Prostate gland (tissue), 2 donors: ENCODE data around the gene IFNW1. TPM values are rescaled to one million over a fixed set of nuclear protein-coding genes. Genes with fewer than 3 reads are reported as not detected.

Experiments
- DNase-seq: peaks from one replicate; pipeline ENCODE4 v3.0.0-alpha.2; 2019; ENCODE audit warnings: low spot score
- H3K27ac ChIP-seq, 2 donors: fragments of 200-600 bp; sonication (generic); 2 replicates each; pipeline ENCODE4 v1.5.1; 2017 to 2019
- H3K27me3 ChIP-seq: fragments of 200-600 bp; sonication (generic); replicated peaks from 2 replicates; pipeline ENCODE4 v1.5.1; 2019; ENCODE audit not compliant: insufficient read depth
- H3K36me3 ChIP-seq, 2 donors: fragments of 200-600 bp; sonication (generic); 1 replicate in 1 of 2; 2 replicates in 1 of 2; pipeline versions ENCODE4 v1.5.1 to v1.8.1; 2017 to 2019
- H3K4me1 ChIP-seq: fragments of 200-600 bp; sonication (generic); replicated peaks from 2 replicates; pipeline ENCODE4 v1.5.1; 2019
- H3K4me3 ChIP-seq, 2 donors: fragments of 200-600 bp; sonication (generic); 2 replicates each; pipeline ENCODE4 v1.5.1; 2017 to 2019
- H3K9me3 ChIP-seq: fragments of 200-600 bp; sonication (generic); 2 replicates; pipeline ENCODE4 v1.5.1; 2017
- POLR2A ChIP-seq: fragments of 450-650 bp; IDR thresholded peaks from one replicate; pipeline ENCODE4 v1.6.1; 2016; ENCODE audit warnings: antibody characterized with exemption, mild to moderate bottlenecking
- POLR2AphosphoS5 ChIP-seq: sonication (generic); formaldehyde crosslinking; IDR thresholded peaks from one replicate; pipeline ENCODE4 v1.6.1; 2017; ENCODE audit warnings: antibody characterized with exemption
- WGBS: methylation state at CpG from one replicate; pipeline ENCODE4 v1.1.5; 2018; 5-methylcytosine and 5-hydroxymethylcytosine counted together
- intact Hi-C: fragments of 100-400 bp; cut with DNase I; formaldehyde crosslinking; loops from one replicate; pipeline ENCODE4 v1.14.2; 2022
- total RNA-seq, 2 donors: library from RNA; depleted of rRNA; stranded (reverse); fragments of >200 nt; gene quantifications; one replicate each; pipeline ENCODE4 v1.1.0, GENCODE V29; 2016
- TF ChIP-seq, protein P1 (sequence below), 4 experiments: fragments of 200-600 bp in 2 of 4; fragments of 450-650 bp in 2 of 4; sonication (generic) in 2 of 4; IDR thresholded peaks; 1 replicate in 3 of 4; 2 replicates in 1 of 4; pipeline ENCODE4 v1.5.1; 2016 to 2019; ENCODE audit warnings: antibody characterized with exemption in 4 of 4, mild to moderate bottlenecking in 2 of 4, moderate library complexity in 2 of 4

Gene IFNW1
- total RNA-seq, 2 donors from 2014 or later, result not detected

DNA sequence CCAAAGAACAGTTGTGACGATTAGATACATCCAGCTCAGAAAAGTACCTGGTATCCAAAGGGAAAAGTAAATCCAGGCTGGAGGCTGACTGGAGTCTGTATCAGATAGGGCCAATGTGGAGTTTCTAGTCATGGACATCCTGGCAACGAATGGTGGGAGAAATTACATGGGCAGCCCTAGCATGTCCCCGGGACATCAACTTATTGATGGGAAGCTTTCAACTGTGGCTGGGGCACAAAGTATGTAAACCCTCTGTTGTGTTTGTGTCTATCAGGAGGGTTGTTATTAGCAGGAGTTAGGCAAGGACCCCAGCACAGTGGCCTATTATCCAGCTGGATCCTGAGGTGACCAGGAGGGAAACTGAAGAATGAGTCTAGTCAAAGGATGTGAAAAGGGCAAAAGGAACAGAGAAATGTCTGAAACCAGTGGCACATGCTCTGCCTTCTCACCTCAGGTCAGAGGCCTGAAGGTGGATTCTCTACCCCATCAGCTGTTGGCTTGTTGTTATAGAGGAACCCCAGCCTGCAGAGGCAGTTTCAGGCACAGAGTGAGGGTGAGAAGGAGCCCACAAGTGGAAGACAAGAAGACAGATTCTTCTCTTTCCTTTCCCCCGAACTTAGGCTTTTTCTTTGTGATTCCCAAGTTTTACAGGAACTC, 19.9 kb downstream of the IFNW1 start:
- H3K4me3 ChIP-seq, result no peak overlapping the region
- no peaks in the 10 kb centered on the region for H3K36me3 ChIP-seq
- 87% methylated on average over 4 of the region's 4 CpGs for WGBS
- no peaks in the 10 kb centered on the region for H3K4me1 ChIP-seq
- intact Hi-C loops, result no loop called here
- H3K27me3 ChIP-seq, result no peaks in the 10 kb centered on the region
- H3K27ac ChIP-seq, result no peak overlapping the region
- H3K9me3 ChIP-seq, result no peaks in the 10 kb centered on the region
- no peak for DNase-seq
- TF ChIP-seq POLR2AphosphoS5 (no peak), POLR2A (no peak)
- TF ChIP-seq, protein P1, sequence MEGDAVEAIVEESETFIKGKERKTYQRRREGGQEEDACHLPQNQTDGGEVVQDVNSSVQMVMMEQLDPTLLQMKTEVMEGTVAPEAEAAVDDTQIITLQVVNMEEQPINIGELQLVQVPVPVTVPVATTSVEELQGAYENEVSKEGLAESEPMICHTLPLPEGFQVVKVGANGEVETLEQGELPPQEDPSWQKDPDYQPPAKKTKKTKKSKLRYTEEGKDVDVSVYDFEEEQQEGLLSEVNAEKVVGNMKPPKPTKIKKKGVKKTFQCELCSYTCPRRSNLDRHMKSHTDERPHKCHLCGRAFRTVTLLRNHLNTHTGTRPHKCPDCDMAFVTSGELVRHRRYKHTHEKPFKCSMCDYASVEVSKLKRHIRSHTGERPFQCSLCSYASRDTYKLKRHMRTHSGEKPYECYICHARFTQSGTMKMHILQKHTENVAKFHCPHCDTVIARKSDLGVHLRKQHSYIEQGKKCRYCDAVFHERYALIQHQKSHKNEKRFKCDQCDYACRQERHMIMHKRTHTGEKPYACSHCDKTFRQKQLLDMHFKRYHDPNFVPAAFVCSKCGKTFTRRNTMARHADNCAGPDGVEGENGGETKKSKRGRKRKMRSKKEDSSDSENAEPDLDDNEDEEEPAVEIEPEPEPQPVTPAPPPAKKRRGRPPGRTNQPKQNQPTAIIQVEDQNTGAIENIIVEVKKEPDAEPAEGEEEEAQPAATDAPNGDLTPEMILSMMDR (IDR thresholded peaks at IDR 0.05), result no peak

DNA sequence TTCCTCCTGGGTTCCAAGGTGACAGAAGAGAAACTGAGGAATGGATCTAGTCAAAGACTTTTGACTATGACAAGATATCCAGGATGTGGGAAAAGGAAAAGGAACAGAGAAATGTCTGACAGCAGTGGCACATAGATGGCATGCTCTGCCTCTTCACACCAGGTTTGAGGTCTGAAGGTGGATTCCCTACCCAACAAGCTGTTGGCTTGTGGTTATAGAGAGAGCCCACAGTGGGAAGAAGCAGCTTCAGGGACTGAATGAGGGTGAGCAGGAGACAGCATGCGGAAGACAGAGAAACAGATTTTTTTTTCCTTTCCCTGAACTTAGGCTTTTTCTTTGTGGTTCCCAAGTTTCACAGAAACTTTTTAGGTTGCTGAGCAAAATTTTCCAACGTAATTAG, 20.6 kb downstream of the IFNW1 start:
- intact Hi-C loops, result no loop called here
- no peak for DNase-seq
- Histone ChIP-seq H3K27me3 (no peaks in the 10 kb centered on the region), H3K36me3 (no peaks in the 10 kb centered on the region), H3K9me3 (no peaks in the 10 kb centered on the region), H3K4me1 (no peaks in the 10 kb centered on the region), H3K4me3 (no peak overlapping the region), H3K27ac (no peak overlapping the region)
- TF ChIP-seq POLR2A (no peak), POLR2AphosphoS5 (no peak)
- TF ChIP-seq, protein P1 (IDR thresholded peaks at IDR 0.05), result no peak
- 74% methylated on average over 2 of the region's 2 CpGs for WGBS

DNA sequence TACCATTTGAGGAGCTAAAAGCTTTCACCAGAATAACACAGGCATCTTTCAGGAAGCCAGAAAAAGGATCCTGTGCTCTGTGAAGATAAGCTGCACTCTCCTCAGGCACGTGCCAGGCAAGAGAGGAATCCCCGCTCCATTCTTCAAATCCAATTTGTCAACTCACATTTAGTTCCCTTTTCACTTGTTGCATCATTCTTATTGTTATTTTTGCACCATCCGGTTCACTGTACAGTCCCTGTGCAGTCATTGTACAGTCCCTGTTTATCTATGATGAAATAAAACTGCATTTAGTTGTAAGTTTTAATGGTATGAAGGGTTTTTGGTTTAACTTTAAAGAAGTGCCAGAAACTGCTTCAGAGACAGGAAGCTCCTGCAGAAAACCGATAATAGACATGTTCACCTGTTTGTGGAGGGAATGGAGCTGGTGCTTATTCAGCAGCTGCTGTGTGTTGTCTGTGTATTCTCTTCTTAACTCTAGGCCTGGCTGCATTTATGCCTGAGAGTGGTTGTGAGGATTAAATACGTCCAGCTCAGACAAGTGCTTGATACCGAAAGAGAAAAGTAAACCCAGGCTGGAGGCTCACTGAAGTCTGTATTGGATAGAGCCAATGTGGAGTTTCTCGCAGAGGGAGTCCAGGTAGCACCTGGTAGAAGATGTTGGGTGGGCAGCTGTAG, 22.4 kb downstream of the IFNW1 start:
- no peaks in the 10 kb centered on the region for H3K36me3 ChIP-seq
- DNase-seq, result no peak
- no peaks in the 10 kb centered on the region for H3K9me3 ChIP-seq
- H3K4me3 ChIP-seq, result no peak overlapping the region
- TF ChIP-seq, protein P1 (IDR thresholded peaks at IDR 0.05), result no peak
- TF ChIP-seq POLR2AphosphoS5 (no peak), POLR2A (no peak)
- no peaks in the 10 kb centered on the region for H3K27me3 ChIP-seq
- no peak overlapping the region for H3K27ac ChIP-seq
- intact Hi-C loops, result loop anchor here (10.0 kb wide), 1 partner anchor 764 kb away; no protein-coding TSS in a partner anchor
- 66% methylated on average over 7 of the region's 7 CpGs for WGBS
- H3K4me1 ChIP-seq, result no peaks in the 10 kb centered on the region

DNA sequence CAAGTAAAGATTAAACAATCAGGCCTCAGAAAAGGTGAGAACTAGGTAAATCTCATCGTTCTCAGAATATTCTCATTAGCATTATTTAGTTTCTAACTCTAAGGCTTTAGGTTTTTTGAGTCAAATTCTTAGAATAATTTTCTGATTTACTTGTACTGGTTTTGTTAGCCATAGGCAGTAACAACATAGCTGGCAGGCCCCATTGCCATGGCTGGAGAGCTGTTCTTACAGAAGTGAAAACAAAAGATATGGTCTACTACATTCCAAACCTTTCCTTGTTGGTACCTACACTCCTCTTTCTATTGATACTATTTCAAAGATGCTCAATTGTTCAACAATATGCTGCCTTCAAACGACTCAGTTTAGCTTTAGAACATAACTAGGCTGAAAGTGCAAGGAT, 27.3 kb downstream of the IFNW1 start:
- WGBS, result 82% methylated on average over 2 of the region's 2 CpGs
- H3K4me3 ChIP-seq, result no peak overlapping the region
- no peaks in the 10 kb centered on the region for H3K4me1 ChIP-seq
- intact Hi-C loops, result loop anchor here (5.0 to 10.0 kb wide), 3 partner anchors 172 to 760 kb away; no protein-coding TSS in a partner anchor
- H3K36me3 ChIP-seq, result no peaks in the 10 kb centered on the region
- H3K27ac ChIP-seq, result no peak overlapping the region
- no peak for DNase-seq
- H3K9me3 ChIP-seq, result no peaks in the 10 kb centered on the region
- no peaks in the 10 kb centered on the region for H3K27me3 ChIP-seq
- TF ChIP-seq, protein P1 (IDR thresholded peaks at IDR 0.05), result no peak
- no peak for TF ChIP-seq POLR2A
- no peak for TF ChIP-seq POLR2AphosphoS5
